ENCODE results near the gene LTO1. TPM values are rescaled to one million over a fixed set of nuclear protein-coding genes. Genes with fewer than 3 reads are reported as not detected.

LTO1 gene
- total RNA-seq, 1 experiment from 2014 or later, result 40.1 TPM

DNA sequence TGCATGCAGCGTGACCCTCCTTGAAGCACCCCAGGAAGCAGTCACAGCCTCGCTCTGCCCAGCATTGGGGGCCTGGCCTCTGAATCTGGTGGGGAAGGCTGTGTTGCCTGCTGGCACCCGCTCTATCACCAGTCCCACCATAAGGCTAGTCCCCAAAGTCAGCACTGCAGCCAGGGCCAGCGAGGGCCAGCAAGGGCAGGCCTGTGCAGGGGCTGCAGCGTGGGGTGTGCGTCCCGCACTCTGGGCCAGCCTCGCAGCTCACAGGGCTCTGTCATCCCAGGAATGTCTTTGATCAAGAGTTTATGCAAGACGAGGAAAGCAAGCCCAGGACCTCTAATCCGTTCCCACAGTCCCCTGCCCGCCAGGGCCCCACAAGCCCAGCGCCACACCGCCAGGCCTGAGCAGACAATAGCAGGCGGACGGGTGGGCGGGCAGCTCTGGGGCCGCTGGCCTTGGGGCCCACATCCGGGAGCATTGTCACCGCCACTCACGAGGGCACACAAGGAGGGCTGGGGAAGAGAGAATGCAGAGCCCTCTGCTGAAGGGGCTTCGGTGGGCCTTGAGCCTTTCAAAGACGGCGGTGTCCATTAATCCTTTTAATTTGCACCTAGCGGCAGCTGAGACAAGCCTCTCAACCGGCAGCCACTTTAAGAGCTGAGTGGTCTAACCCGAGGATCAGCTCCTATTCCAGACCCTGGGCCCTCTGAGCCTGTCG lies 17.1 kb downstream of the LTO1 start:
- no peak for DNase-seq (ENCODE audit: low spot score)

DNA sequence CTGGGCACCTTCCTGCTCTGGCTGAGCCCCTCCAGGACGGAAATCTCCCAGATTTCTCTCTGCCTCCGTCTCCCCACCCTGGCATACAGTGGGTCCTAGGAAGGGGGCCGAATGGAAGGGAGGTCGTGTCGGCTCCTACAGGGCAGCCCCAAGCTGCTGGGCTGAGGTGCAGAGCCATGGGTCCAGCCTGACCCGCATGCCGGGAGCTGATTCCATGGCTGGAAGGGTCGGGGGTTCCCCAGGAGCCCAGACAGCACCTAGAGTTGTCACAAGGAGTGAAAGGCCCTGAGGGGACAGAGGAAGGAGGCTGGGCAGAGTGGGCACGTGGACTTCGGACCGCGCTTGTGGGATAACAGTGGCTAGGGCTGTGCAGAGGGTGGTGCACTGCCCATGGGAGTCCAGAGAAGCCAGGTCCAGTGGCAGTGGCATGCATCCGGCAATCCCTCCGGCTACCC lies 17.7 kb downstream of the LTO1 start:
- no peak for DNase-seq (ENCODE audit: low spot score)

DNA sequence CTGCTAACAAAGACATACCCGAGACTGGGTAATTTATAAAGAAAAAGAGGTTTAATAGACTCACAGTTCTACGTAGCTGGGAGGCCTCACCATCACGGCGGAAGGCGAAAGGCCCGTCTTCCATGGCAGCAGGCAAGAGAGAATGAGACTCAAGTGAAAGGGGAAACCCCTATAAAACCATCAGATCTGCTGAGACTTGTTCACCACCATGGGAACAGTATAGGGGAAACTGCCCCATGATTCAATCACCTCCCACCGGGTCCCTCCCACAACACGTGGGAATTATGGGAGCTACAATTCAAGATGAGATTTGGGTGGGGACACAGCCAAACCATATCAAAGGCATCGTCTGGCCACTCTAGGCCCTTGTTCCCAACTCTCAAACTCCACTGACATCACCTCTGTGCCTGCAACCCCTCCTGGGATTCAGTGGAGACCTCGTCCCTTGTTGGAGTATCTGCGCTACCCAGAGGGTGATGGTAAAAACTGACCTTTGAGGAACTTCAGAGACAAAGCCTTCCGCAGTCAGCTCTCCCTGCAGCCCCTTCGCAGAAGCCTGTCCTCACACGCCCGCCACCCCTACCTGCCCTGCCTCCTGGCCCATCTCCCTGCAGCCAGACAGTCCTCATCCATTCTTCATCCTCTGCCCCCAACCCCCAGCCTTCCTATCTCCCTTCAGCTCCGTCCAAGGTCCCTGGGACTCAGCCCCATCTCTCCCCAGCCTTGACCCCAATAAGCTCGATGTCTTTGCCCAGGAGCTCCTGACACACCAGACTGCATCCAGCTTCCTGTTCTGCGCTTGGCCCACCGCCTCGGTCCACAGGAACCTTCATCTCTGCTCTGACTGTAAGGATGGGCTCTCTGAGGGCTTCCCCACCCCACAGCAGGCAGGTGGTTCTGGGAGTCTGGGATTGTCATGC lies 18.4 kb downstream of the LTO1 start:
- no peak for DNase-seq (ENCODE audit: low spot score)

DNA sequence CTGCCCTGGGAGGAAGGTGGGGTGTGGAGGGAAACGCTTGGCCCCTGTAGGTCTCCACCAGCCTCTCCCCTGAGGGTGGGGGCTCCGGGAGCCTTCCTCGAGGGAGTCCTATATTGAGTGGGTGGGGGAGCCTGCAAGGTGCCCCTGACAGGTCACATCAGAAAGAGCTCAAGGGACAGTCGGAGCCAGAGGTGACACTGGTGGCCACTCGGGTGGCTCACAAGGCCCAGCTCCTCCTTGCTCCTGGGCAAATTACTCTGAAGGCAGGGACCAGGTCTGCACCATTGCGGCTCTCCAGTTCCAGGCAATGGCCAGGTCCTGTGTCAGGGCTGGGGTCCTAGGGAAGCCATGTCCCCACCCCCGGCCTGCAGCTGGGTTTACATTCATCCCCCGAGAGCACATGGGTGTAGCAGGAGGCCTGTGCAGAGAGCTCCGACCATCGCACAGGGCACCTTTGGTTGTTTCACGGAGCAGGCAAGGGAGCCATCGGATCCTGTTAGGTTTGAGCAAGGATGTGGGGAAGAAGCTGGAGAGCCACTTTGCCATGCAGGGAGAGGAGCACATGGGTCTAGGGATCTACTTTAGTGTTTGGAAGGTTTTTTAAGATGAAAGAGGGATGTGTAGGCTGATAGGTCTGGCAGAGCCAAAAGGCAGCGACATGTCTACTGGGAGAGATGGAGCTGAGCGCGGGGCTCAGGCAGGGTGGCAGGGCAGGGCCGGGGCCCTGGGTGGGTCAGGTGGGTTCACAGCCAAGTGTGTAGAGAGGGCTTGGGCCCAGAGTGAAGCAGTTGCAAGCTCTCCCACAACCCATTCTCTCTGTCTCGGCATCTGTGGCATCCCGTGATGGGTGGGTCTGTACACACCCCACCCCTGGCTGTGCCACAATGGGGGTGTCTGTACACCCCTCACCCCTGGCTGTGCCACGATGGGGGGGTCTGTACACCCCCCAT lies 19.4 kb downstream of the LTO1 start:
- no peak for DNase-seq (ENCODE audit: low spot score)

DNA sequence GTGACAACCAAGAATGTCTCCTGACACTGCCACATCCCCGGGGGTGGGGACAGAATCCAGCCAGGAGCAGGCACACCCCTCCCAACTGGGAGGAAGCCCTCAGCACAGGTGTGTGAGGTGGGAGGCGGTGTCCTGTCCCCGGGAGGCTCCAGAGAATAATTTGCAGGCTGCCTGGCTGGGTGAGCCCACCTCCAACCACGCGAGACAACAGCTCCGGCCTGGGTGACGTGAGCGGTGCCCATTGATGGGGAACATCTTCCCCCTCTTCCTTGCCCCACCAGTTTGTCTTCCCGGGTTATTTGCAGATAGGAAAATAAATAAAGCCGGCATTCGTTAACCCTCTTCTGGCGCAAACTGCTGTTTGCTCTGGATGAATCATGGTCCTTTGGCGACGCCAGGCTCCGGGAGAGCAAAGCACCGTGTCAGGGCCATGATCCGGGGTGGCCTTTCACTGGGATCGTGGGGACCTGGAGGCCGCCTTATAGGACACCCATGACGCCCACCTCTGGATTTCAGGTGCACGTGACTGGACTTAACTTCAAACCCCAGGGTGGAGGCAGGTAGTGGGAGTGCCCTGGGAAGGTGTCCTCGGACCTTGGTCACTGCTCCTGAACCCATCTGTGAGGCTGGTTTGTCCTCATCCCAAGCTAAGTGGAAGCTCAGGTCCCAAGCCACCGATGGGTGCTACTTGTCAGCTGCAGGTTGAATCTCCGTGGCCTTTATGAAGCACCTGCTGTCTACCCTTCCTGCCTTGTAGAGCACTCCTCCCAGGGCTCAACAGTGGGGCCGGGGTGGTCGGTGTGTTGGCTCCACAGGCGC lies 20.3 kb downstream of the LTO1 start:
- peak; percentile 82 for DNase-seq (ENCODE audit: low spot score)

DNA sequence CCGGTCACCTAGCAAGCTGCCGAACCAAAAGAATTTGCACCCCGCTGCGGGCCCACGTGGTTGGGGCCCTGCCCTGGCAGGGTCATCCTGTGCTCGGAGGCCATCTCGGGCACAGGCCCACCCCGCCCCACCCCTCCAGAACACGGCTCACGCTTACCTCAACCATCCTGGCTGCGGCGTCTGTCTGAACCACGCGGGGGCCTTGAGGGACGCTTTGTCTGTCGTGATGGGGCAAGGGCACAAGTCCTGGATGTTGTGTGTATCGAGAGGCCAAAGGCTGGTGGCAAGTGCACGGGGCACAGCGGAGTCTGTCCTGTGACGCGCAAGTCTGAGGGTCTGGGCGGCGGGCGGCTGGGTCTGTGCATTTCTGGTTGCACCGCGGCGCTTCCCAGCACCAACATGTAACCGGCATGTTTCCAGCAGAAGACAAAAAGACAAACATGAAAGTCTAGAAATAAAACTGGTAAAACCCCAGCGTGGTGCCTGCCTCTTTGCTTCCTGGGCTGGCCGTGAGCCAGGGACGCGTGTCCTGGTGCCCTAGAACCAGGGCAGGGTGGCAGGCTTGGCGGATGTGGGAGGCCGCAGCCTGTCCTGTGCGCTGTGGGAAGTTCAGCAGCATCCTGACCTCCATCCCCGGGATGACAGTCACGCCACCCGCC lies 21.0 kb downstream of the LTO1 start:
- DNase-seq (ENCODE audit: low spot score), result peak; percentile 80

DNA sequence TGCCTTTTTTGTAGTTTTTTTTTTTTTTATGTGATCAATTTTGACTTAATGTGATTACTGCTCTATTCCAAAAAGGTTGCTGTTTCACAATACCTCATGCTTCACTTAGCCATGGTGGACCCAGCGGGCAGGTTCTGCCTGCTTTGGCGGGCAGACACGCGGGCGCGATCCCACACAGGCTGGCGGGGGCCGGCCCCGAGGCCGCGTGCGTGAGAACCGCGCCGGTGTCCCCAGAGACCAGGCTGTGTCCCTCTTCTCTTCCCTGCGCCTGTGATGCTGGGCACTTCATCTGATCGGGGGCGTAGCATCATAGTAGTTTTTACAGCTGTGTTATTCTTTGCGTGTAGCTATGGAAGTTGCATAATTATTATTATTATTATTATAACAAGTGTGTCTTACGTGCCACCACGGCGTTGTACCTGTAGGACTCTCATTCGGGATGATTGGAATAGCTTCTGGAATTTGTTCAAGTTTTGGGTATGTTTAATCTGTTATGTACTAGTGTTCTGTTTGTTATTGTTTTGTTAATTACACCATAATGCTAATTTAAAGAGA lies 21.7 kb downstream of the LTO1 start:
- DNase-seq (ENCODE audit: low spot score), result no peak

DNA sequence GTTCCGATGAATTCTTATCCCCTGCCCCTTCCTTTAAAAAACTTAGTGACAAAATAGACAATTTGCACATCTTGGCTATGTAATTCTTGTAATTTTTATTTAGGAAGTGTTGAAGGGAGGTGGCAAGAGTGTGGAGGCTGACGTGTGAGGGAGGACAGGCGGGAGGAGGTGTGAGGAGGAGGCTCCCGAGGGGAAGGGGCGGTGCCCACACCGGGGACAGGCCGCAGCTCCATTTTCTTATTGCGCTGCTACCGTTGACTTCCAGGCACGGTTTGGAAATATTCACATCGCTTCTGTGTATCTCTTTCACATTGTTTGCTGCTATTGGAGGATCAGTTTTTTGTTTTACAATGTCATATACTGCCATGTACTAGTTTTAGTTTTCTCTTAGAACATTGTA lies 22.2 kb downstream of the LTO1 start:
- no peak for DNase-seq (ENCODE audit: low spot score)

DNA sequence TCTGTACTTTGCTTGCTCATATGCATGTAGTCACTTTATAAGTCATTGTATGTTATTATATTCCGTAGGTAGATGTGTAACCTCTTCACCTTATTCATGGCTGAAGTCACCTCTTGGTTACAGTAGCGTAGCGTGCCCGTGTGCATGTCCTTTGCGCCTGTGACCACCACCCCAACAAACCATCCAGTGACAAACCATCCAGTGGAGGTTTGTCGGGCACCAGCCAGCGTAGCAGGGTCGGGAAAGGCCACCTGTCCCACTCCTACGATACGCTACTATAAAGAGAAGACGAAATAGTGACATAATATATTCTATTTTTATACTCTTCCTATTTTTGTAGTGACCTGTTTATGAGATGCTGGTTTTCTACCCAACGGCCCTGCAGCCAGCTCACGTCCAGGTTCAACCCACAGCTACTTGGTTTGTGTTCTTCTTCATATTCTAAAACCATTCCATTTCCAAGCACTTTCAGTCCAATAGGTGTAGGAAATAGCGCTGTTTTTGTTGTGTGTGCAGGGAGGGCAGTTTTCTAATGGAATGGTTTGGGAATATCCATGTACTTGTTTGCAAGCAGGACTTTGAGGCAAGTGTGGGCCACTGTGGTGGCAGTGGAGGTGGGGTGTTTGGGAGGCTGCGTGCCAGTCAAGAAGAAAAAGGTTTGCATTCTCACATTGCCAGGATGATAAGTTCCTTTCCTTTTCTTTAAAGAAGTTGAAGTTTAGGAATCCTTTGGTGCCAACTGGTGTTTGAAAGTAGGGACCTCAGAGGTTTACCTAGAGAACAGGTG lies 23.1 kb downstream of the LTO1 start:
- DNase-seq (ENCODE audit: low spot score), result no peak

DNA sequence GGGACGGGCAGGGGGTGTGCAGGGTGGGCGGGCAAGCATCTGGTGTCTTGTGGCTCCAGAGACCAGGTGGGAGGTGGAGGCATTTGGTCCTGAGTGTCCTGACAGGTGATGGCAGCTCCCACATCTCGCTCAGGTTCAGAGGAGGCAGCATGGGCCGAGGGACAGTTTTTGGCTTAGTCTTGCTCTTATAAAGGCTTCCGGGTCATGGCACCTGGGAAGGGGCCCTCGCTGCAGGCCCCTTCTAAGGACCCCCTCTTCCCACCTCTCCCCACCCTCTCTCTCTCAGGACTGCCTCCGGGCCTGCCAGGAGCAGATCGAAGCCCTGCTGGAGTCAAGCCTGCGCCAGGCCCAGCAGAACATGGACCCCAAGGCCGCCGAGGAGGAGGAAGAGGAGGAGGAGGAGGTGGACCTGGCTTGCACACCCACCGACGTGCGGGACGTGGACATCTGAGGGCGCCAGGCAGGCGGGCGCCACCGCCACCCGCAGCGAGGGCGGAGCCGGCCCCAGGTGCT lies 24.3 kb downstream of the LTO1 start:
- no peak for DNase-seq (ENCODE audit: low spot score)

DNA sequence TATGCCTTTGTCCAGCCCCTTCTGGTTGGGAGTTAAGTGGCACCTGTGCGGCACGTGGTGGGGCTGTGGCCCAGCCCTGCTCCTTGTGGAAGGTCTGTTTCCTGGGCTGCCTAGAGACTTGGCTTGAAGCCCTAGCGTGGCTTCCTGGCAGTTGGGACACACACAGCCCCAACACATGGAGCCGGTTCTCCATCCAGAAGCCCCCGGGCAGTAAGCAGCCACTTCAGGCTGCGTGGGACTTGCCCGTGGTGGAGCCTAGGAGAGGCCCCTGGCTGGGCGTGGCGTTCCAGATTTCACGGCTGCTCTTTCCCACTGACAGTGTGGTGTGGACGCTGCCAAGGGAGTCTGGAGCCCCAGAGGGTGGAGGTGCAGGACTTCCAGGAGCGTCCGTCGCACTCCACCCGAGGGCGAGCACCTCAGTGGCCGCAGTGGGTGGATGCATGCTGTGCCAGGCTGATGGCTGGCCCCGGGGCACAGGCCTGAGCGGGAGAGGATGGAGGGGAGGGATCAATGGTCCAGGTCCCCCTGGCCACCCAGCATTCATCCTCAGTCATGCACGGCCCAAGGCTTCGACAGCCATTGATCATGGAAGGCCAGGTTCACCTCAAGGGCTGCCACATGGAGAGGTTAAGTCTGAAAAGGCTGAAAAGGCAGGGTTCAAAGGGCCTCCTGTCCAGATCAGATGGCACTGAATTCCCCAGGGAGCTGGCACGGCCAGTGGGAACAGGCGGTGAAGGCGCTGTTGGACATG lies 24.9 kb downstream of the LTO1 start:
- DNase-seq (ENCODE audit: low spot score), result no peak

DNA sequence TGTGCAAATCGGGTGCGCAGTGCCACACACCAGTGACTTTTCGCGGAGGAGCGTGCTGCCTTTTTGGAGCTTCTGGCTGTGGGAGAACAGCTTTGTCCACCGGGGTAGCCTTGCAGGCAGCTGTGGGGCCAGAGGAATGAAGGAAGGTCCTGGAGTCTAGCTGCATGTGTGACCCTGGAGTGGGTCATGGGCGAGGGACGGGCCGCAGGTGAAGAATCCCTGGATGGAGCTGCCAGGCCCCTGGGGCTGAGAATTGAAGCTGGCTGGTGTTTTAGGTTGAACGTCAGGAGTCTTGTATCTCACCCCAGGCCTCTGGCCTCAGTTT lies 25.6 kb downstream of the LTO1 start:
- DNase-seq (ENCODE audit: low spot score), result no peak

DNA sequence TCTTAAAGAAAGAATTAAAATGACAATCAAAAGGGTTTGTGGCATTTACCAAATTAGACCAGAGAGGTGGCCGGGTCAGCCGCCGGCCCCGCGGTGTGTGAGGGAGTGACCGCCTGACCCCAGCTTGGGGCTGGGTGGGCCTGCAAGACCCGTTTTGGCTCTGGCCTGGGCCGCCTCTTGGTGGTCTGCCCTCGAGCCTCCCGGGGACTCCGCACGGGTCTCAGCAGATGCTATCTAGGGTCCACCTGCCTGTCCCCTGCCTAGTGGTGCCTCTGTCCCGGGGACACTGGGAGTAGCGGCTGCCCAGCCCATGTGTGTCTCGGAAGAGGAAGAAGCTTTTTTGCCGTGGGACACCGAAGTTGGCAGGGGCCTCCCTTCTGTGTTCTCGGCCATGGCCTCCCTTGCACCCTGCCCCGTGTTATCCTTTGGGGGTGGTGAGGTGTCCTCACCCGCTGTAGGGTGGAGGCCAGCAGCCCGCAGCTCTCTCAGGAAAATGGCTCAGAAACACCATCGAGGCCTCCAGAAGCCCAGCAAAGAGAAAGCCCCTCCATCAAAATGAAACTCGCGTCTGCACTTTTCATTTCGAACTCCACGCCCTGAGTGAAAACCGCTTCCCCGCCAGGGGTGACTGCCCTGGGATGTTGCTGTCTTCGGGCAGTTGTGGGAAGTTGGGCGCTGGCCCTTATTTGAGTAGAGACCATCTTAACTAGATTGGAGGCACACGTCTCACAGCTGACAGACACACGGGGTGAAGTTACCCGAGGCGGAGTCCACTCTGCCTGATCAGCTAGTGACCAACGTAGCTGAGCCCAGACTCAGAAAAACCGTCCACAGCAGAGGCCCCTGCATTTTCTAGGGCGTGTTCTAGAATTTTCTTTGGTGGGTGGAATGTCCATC lies 26.2 kb downstream of the LTO1 start:
- DNase-seq (ENCODE audit: low spot score), result no peak

DNA sequence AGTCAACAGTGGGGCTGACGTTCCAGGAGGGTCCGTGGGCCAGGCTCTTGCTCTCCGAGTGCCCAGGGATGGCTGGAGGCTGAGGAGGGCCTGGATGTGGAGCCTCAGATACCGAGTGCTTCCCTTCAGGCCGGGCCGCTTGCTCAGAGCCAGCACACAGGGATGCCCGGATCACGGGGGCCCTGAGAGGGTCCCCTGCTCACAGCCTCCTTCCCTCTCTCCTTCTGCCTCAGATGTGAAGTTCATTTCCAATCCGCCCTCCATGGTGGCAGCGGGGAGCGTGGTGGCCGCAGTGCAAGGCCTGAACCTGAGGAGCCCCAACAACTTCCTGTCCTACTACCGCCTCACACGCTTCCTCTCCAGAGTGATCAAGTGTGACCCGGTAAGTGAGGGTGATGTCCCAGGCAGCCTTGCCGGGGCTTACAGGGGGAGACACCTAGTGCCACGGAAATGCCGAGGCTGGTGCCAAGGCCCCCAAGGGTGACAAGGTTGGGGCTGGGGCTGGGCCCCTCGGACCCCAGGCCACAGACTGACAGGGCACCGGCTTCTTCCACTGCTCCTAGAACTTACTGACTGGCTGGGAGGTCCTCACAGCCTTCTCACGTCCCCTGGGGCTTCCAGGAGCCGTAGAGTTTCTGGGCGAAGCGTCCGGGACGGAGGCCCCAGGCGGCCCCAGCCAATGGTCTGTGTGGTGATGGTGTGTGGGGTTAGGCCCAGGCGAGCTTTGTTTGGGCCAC lies 27.2 kb downstream of the LTO1 start:
- DNase-seq (ENCODE audit: low spot score), result no peak

DNA sequence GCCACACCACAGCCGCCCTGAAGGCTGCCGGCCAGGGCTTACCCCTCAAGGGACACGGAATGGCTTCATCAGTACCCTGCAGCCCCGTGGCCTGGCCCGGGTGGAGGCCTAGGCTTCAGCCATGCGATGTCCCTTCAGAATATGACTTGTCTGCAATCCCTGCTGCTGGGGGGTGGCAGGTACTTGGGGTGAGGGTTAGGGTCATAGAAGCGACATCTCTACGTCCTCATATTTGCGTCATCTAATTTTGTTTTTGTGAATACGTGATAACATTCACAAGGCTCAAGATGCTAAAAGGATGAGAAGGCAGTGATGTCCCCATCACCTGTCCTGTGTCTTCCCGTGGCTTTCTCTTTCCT lies 27.8 kb downstream of the LTO1 start:
- no peak for DNase-seq (ENCODE audit: low spot score)

DNA sequence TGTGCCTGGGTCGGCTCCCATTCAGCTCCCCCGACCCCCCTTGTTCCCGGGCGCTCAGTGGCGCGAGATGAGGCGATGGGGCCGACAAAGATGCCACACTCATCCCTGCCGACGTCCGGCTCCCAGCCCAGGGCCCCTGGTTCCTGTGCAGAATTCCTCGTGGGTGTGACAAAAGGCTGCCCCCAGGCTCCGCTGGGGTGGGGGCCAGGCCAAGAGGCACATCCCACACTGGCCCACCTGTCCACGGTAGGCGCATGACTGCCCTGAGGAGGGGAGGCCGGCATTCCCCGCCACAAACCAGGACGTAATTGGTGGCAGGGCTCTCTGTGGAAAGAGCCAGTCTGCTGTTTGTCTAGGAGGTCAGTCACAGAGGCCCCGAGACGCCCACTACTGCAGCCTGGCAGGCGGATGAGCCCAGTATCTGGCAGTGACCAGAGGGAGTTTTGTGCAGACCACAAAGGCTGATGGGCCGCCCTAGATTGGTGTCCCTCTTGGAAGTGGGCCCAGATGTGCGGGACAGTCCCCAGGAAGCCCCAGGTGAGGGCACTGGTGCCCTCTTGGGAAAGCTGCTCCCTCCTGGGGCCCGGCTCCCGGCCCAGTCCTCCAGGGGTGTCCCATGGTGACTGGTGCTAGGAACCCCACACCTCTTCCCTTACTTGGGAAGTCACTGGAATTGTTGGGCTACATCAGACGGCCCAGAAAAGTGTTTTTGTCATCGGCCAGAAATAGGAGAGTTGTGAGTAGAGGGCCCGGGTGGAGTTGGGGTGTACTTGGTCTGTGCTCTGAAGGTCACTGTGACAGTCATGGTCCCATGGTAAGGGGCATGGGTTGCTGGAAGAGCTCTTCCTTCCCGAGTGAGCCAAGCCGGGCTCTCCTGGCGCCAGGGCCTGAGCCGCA lies 28.4 kb downstream of the LTO1 start:
- DNase-seq (ENCODE audit: low spot score), result no peak
